Testis (tissue), 3 donors: ENCODE measurements around the gene PRRG1. TPM values are rescaled to one million over a fixed set of nuclear protein-coding genes. Genes with fewer than 3 reads are reported as not detected.

Experiments
- DNase-seq: peaks from one replicate; pipeline ENCODE4 v3.0.0-alpha.2; 2019
- H3K27ac ChIP-seq, 2 donors: fragments of 200-600 bp; sonication (generic); one replicate each; pipeline ENCODE4 v1.5.1; 2019
- H3K27me3 ChIP-seq: fragments of 200-600 bp; sonication (generic); one replicate; pipeline ENCODE4 v1.5.1; 2019
- H3K36me3 ChIP-seq: fragments of 200-600 bp; sonication (generic); one replicate; pipeline ENCODE4 v1.5.1; 2017; ENCODE audit warnings: low read depth; ENCODE audit errors: missing control alignments
- H3K4me1 ChIP-seq: fragments of 200-600 bp; sonication (generic); one replicate; pipeline ENCODE4 v1.5.1; 2019
- H3K4me3 ChIP-seq, 2 donors: fragments of 200-600 bp; sonication (generic); one replicate each; pipeline ENCODE4 v1.5.1; 2017 to 2019
- H3K9me3 ChIP-seq: fragments of 200-600 bp; sonication (generic); one replicate; pipeline ENCODE4 v1.5.1; 2017
- CTCF ChIP-seq, 3 experiments: fragments of 450-650 bp in 2 of 3; fragments of 200-600 bp in 1 of 3; sonication (generic) in 1 of 3; IDR thresholded peaks; one replicate each; pipeline ENCODE4 v1.5.1; 2016 to 2019; ENCODE audit warnings: antibody characterized with exemption in 3 of 3, mild to moderate bottlenecking in 2 of 3, moderate library complexity in 1 of 3
- POLR2A ChIP-seq: fragments of 450-650 bp; IDR thresholded peaks from one replicate; pipeline ENCODE4 v1.6.1; 2017; ENCODE audit warnings: antibody characterized with exemption, mild to moderate bottlenecking, moderate library complexity
- WGBS, 2 donors: methylation state at CpG; one replicate each; pipeline ENCODE4 v1.1.5; 2018; 5-methylcytosine and 5-hydroxymethylcytosine counted together
- intact Hi-C: fragments of 100-400 bp; cut with DNase I; formaldehyde crosslinking; loops from one replicate; pipeline ENCODE4 v1.15.1; 2023; ENCODE audit warnings: low total_unique reads
- polyA plus RNA-seq: library from polyadenylated mRNA; stranded (reverse); fragments of 350-450 nt; fragmentation: Illumina TruSeq; extraction: RNeasy Lipid Tissue Mini Kit (QIAGEN cat#74804); gene quantifications from one replicate; pipeline ENCODE4 v1.2.3, GENCODE V29; 2014; ENCODE audit warnings: low read depth, low replicate concordance; ENCODE audit not compliant: insufficient read depth
- total RNA-seq, 2 donors: library from RNA; depleted of rRNA; stranded (reverse); fragments of >200 nt; gene quantifications; one replicate each; pipeline ENCODE4 v1.2.3, GENCODE V29; 2016

The PRRG1 gene
- total and polyA plus RNA-seq, 3 donors from 2014 or later: 3.1 to 4.9 (median 3.3) TPM

- intact Hi-C loops: no loop called here
- H3K9me3 ChIP-seq: no peaks in the 10 kb centered on the region
- WGBS, 2 donors: 86 to 96% methylated on average over 2 of the region's 2 CpGs
- H3K27ac ChIP-seq: no peak overlapping the region
- DNase-seq: no peak
- H3K4me3 ChIP-seq: no peak overlapping the region
- H3K4me1 ChIP-seq: no peaks in the 10 kb centered on the region
- H3K27me3 ChIP-seq: no peaks in the 10 kb centered on the region
- TF ChIP-seq CTCF (IDR thresholded peaks at IDR 0.05) (no peak), POLR2A (no peak)
- no peaks in the 10 kb centered on the region for H3K36me3 ChIP-seq
These were observed 113.2 kb downstream of the PRRG1 start for GRCh38 chrX:37462346-37462745.

DNA sequence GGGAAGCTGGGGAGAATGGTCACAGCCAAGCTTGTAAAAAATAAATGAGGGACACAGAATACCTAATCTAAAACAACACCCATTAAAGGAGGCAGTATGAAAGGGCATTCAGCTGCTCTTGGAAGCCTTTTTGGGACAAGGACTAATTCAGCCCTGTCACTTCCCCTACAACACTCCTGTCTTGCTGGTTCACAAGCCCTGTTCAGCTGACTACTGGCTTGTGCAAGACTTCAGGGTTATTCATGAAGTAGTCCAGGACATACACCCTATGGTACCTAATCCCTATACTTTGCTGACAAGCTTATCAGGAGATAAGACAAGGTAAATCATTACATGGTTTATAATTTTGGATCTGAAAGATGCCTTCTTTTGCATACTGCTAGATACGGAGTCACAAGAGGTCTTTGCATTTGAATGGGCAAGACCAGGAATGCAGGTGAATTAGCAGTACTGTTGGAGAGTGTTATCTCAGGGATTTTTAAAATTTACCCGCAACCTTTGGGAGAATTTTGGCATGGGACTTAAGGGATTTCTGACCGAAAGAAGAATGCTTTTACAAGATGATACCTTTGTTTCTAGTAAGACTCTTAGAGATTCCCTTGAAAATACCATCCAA lies 119.1 kb downstream of the PRRG1 start:
- no peaks in the 10 kb centered on the region for H3K9me3 ChIP-seq
- DNase-seq: no peak
- H3K4me3 ChIP-seq: no peak overlapping the region
- TF ChIP-seq CTCF (IDR thresholded peaks at IDR 0.05) (no peak), POLR2A (no peak)
- no peaks in the 10 kb centered on the region for H3K27me3 ChIP-seq
- H3K36me3 ChIP-seq: no peaks in the 10 kb centered on the region
- H3K4me1 ChIP-seq: no peaks in the 10 kb centered on the region
- intact Hi-C loops: no loop called here
- 86 to 95% methylated on average over 2 to 3 of the region's 3 CpGs for WGBS, 2 donors
- no peak overlapping the region for H3K27ac ChIP-seq

DNA sequence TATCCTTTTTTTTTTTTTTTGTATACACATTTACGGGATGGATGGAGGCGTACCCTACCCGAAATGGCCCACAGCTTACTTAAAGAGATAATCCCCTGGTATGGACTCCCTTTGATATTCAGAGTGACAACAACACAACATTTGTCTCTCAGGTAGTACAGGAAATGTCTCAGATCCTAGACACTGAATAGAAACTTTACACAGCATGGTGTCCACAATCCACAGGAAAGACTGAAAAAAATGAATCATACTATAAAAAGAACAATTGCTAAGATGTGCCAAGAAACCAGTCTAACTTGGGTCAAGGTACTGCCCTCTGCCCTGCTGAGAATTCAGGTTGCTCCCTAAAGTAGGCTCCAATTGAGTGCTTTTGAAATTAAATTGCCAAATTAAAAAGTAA lies 121.5 kb downstream of the PRRG1 start:
- Histone ChIP-seq H3K27ac (no peak overlapping the region), H3K4me3 (no peak overlapping the region), H3K36me3 (no peaks in the 10 kb centered on the region), H3K27me3 (no peaks in the 10 kb centered on the region), H3K4me1 (no peaks in the 10 kb centered on the region), H3K9me3 (no peaks in the 10 kb centered on the region)
- no peak for DNase-seq
- 96 to 100% methylated on average over 2 to 3 of the region's 3 CpGs for WGBS, 2 donors
- intact Hi-C loops: no loop called here
- no peak for TF ChIP-seq POLR2A
- TF ChIP-seq CTCF (IDR thresholded peaks at IDR 0.05): no peak

- intact Hi-C loops: no loop called here
- no peak for DNase-seq
- no peaks in the 10 kb centered on the region for H3K4me1 ChIP-seq
- 92 to 96% methylated on average over 6 of the region's 6 CpGs for WGBS, 2 donors
- no peak overlapping the region for H3K4me3 ChIP-seq
- H3K9me3 ChIP-seq: no peaks in the 10 kb centered on the region
- H3K27me3 ChIP-seq: no peaks in the 10 kb centered on the region
- no peak overlapping the region for H3K27ac ChIP-seq
- no peaks in the 10 kb centered on the region for H3K36me3 ChIP-seq
- TF ChIP-seq CTCF (IDR thresholded peaks at IDR 0.05) (no peak), POLR2A (no peak)
These were observed 123.7 kb downstream of the PRRG1 start for GRCh38 chrX:37472836-37473235.

DNA sequence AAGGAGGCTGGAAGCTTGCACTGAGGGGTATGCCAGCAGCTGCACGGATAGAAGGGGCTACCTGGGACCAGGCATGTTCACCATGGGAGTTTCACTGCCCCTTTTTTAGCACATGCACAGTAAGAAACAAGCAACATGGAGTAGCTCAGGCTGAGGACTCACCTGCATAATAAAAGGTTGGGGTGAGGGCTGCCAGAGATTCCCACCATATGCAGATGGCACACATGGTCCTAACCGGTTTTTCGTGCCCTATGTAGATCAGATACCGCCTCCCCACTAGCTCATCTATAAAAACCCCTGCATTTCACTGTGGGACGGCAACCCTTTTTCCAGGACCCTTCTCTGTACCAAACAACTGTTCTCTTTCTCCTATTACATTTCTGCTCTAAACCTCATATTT lies 125.3 kb downstream of the PRRG1 start:
- H3K36me3 ChIP-seq: no peaks in the 10 kb centered on the region
- no peaks in the 10 kb centered on the region for H3K9me3 ChIP-seq
- no peak for DNase-seq
- WGBS, 2 donors: 72 to 73% methylated on average over 5 of the region's 5 CpGs
- no peaks in the 10 kb centered on the region for H3K27me3 ChIP-seq
- TF ChIP-seq CTCF (IDR thresholded peaks at IDR 0.05) (no peak), POLR2A (no peak)
- intact Hi-C loops: no loop called here
- no peak overlapping the region for H3K4me3 ChIP-seq
- H3K4me1 ChIP-seq: no peaks in the 10 kb centered on the region
- H3K27ac ChIP-seq: no peak overlapping the region
